K562 (cell line): ENCODE measurements around the gene ZDHHC14. TPM values are rescaled to one million over a fixed set of nuclear protein-coding genes. Genes with fewer than 3 reads are reported as not detected.

Source experiments
- ATAC-seq: fragments of 200-7000 bp; cut with Tn5 transposase; 3 replicates; pipeline ENCODE4 v1.9.1; 2020; ENCODE audit warnings: moderate library complexity
- BruUV-seq: library from RNA; stranded (reverse); fragments of 400-500 nt; replicated peaks from 2 replicates; lab custom pipeline; 2021; lab: Mats Ljungman, UMichigan
- CTCF ChIA-PET: fragments of 300-600 bp; formaldehyde crosslinking; extraction: SDS; loops from one replicate; lab custom pipeline; 2021; ENCODE audit warnings: low intra/inter-chr PET ratio; lab: Yijun Ruan, JAX
- POLR2A ChIA-PET: fragments of 300-600, 350-650 bp; sonication (Branson Sonifier 250); formaldehyde crosslinking; extraction: SDS; loops from one replicate; lab custom pipeline; 2021; ENCODE audit warnings: antibody characterized with exemption, inconsistent platforms; lab: Yijun Ruan, JAX
- DNase-seq, 4 experiments: peaks; one replicate each; pipeline versions ENCODE4 v3.0.0 to v3.0.0-alpha.2; 2011 to 2018; ENCODE audit warnings: low spot score in 3 of 4, mixed read lengths in 3 of 4; ENCODE audit errors: extremely low read depth in 1 of 4
- FAIRE-seq: peaks from 2 replicates; lab custom pipeline; 2011; peaks lifted over from hg19 to GRCh38; lab: Jason Lieb, UNC
- H2AFZ ChIP-seq: 2 replicates; pipeline ENCODE4 v1.6.0; 2011; ENCODE audit warnings: low read depth, low read length, control low read depth, inconsistent platforms
- H3K27ac ChIP-seq: fragments of 200-600 bp; 3 replicates; pipeline ENCODE4 v1.8.0; 2011; ENCODE audit warnings: low read depth, mild to moderate bottlenecking, control low read depth, inconsistent platforms, low read length, moderate library complexity, mixed read lengths; ENCODE audit errors: extremely low read depth
- H3K27me3 ChIP-seq, 2 experiments: fragments of 300-600 bp in 1 of 2; 2 replicates in 1 of 2; 3 replicates in 1 of 2; pipeline versions ENCODE4 v1.6.0 to v1.8.0; 2011; ENCODE audit warnings: inconsistent platforms in 2 of 2, low read length in 2 of 2, mild to moderate bottlenecking in 1 of 2, mixed read lengths in 1 of 2, moderate library complexity in 1 of 2; ENCODE audit not compliant: control insufficient read depth in 2 of 2, insufficient read depth in 2 of 2
- H3K36me3 ChIP-seq: fragments of 300-600 bp; 3 replicates; pipeline ENCODE4 v1.8.0; 2011; ENCODE audit warnings: mild to moderate bottlenecking, low read length, inconsistent platforms; ENCODE audit not compliant: control insufficient read depth, insufficient read depth
- H3K4me1 ChIP-seq, 2 experiments: fragments of 200-600 bp in 1 of 2; replicated peaks in 1 of 2; 2 replicates in 1 of 2; 3 replicates in 1 of 2; pipeline versions ENCODE4 v1.5.1 to v1.8.0; 2011; ENCODE audit warnings: inconsistent platforms in 2 of 2, low read length in 2 of 2, mild to moderate bottlenecking in 1 of 2, mixed read lengths in 1 of 2, moderate library complexity in 1 of 2; ENCODE audit not compliant: control insufficient read depth in 2 of 2, insufficient read depth in 2 of 2
- H3K4me2 ChIP-seq: 2 replicates; pipeline ENCODE4 v1.6.1; 2011; ENCODE audit warnings: low read length, control low read depth, inconsistent platforms, mixed read lengths; ENCODE audit not compliant: insufficient read depth
- H3K4me3 ChIP-seq: fragments of 200-600 bp; sonication (generic), shearing (Covaris generic); 2 replicates; pipeline ENCODE4 v1.5.1; 2016; ENCODE audit warnings: control low read depth, inconsistent platforms
- H3K79me2 ChIP-seq: fragments of 200-600 bp; 3 replicates; pipeline ENCODE4 v1.8.0; 2011; ENCODE audit warnings: low read length, inconsistent platforms; ENCODE audit not compliant: control insufficient read depth, insufficient read depth
- H3K9ac ChIP-seq, 2 experiments: 2 replicates each; pipeline versions ENCODE4 v1.6.0 to v1.6.1; 2011; ENCODE audit warnings: low read depth in 2 of 2, low read length in 2 of 2, control low read depth in 1 of 2, inconsistent platforms in 1 of 2, mild to moderate bottlenecking in 1 of 2, mixed read lengths in 1 of 2; ENCODE audit not compliant: insufficient read depth in 1 of 2
- H3K9me1 ChIP-seq: one replicate; pipeline ENCODE4 v1.6.0; 2011; ENCODE audit warnings: inconsistent platforms, mild to moderate bottlenecking, low read length, moderate library complexity; ENCODE audit not compliant: control insufficient read depth, insufficient read depth
- H3K9me3 ChIP-seq: replicated peaks from 2 replicates; pipeline ENCODE4 v1.5.1; 2011; ENCODE audit warnings: low read depth, low read length, inconsistent platforms; ENCODE audit not compliant: control insufficient read depth, insufficient read depth
- H4K20me1 ChIP-seq: replicated peaks from 2 replicates; pipeline ENCODE4 v1.6.1; 2011; ENCODE audit warnings: low read length, inconsistent platforms, mixed read lengths; ENCODE audit not compliant: control insufficient read depth, insufficient read depth
- CBX1 ChIP-seq: sonication (generic); IDR thresholded peaks from 2 replicates; pipeline ENCODE4 v1.6.1; 2016; ENCODE audit warnings: antibody characterized with exemption, low read depth, mild to moderate bottlenecking
- CEBPZ ChIP-seq: fragments of 150-350 bp; IDR thresholded peaks from 2 replicates; pipeline ENCODE4 v1.6.1; 2014; ENCODE audit warnings: low read depth, mild to moderate bottlenecking, low read length, borderline replicate concordance
- FOS ChIP-seq: IDR thresholded peaks from 3 replicates; pipeline ENCODE4 v1.6.1; 2011; ENCODE audit not compliant: insufficient read length; ENCODE audit errors: extremely low read depth
- HDAC6 ChIP-seq: IDR thresholded peaks from 2 replicates; pipeline ENCODE4 v1.6.1; 2012; ENCODE audit warnings: low read depth, mild to moderate bottlenecking, control low read depth, inconsistent platforms, low read length, moderate library complexity
- PKNOX1 ChIP-seq: fragments of 450-650 bp; IDR thresholded peaks from 2 replicates; pipeline ENCODE4 v1.6.1; 2016
- SPI1 ChIP-seq: IDR thresholded peaks from 2 replicates; pipeline ENCODE4 v1.6.1; 2011; ENCODE audit warnings: low read depth, low read length, control low read depth, borderline replicate concordance
- SRSF1 ChIP-seq: fragments of 200-400 bp; formaldehyde crosslinking; IDR thresholded peaks from 2 replicates; pipeline ENCODE4 v1.6.1; 2017; ENCODE audit warnings: mild to moderate bottlenecking, low read depth, low read length, moderate library complexity
- YBX1 ChIP-seq: fragments of 450-650 bp; IDR thresholded peaks from 2 replicates; pipeline ENCODE4 v1.7.1; 2016; ENCODE audit warnings: mild to moderate bottlenecking
- WGBS: fragments of 100-300 bp; shearing (Covaris generic); methylation state at CpG from one replicate; pipeline ENCODE4 v1.1.6; 2016; ENCODE audit warnings: low coverage, mixed read lengths; ENCODE audit not compliant: insufficient coverage; ENCODE audit errors: missing lambda C conversion rate; 5-methylcytosine and 5-hydroxymethylcytosine counted together
- in situ Hi-C: fragments of 300-500 bp; cut with MboI; formaldehyde crosslinking; loops from 4 replicates; pipeline ENCODE4 v1.15.0; 2018; ENCODE audit warnings: inconsistent platforms, mixed read lengths
- intact Hi-C: fragments of 100-400 bp; cut with micrococcal nuclease; formaldehyde crosslinking; loops from 2 replicates; pipeline ENCODE4 v1.14.2; 2022
- polyA plus RNA-seq, 8 experiments: library from polyadenylated mRNA; depleted of rRNA in 4 of 8; stranded (reverse) in 5 of 8; unstranded in 3 of 8; fragments of >200 nt; fragmentation: Nextera tagmentation in 2 of 8; fragmentation: Illumina TruSeq in 1 of 8; extraction: Ambion mirVana in 2 of 8; extraction: Trizol in 1 of 8; gene quantifications; 2 replicates each; pipeline versions ENCODE4 v1.2.1 to v1.2.3, GENCODE V29; 2011 to 2014; ENCODE audit warnings: inconsistent platforms in 1 of 8, missing spikeins in 1 of 8
- total RNA-seq, 7 experiments: library from RNA; depleted of rRNA in 6 of 7; stranded (reverse); fragments of >200 nt in 6 of 7; fragmentation: Illumina TruSeq in 2 of 7; extraction: Trizol in 2 of 7; gene quantifications; 2 replicates each; pipeline versions ENCODE4 v1.2.1 to v1.2.3, GENCODE V29; 2011 to 2021; ENCODE audit warnings: low replicate concordance in 1 of 7
- TF ChIP-seq, protein P1 (sequence below): fragments of 250-450 bp; sonication (Bioruptor Pico); IDR thresholded peaks from 2 replicates; pipeline ENCODE4 v1.5.0; 2020; ENCODE audit warnings: mild to moderate bottlenecking, borderline replicate concordance

ZDHHC14 gene
- total and polyA plus RNA-seq, 9 of the 15 experiments (the other 6 are each of a cell fraction or from before 2014, with no cell fraction given), result 0.92 to 23.1 (median 13.8) TPM

DNA sequence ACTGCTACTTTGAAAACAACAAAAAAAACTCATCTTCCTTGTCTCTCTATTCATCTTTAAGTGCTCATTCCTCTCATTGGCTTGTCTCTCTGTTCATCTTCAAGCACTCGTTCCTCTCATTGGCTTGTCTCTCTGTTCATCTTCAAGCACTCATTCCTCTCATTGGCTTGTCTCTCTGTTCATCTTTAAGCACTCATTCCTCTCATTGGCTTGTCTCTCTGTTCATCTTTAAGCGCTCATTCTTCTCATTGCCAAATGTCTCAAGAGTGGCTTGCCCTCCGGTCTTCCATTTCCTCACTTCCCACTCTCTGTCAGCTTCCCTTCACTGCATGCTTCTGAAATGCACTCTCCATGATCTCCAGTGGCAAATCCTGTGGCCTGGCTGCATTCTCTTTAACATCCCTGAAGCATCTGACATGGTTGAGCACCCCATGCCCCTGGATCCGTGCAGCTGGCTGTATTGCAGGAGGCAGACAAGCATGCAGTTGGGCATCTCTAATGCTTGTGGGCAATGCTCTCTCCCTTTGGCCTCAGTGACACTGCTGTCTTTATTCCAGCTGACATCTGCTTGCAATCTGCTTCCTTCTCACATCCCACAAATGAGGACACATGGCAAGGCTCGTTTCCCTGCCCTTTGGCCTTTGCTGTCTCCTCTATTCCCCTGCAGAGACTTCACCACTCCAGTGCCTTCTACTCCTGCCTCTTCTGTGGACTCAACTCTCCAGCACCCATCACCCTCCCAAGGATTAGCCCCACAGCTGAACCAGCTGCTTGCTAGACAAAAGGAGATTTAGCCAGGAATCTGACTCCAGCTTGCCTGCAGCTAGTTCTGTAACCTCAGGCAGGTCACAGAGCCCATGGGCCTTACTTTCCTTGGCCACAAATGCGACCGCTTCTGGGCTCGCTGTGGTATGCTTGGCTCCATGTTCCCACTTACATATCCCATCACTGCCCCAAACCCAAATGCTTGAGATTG lies 298.9 kb downstream of the ZDHHC14 start:
- peaks cover 0 to 6% of the 10 kb centered on the region in 2 experiments; a peak in 2 of 5 replicates for H3K4me1 ChIP-seq
- TF ChIP-seq HDAC6 (no peak), FOS (peak; percentile 70), CBX1 (no peak), PKNOX1 (peak; percentile 93), SRSF1 (no peak), SPI1 (no peak), CEBPZ (peak; percentile 45; the same call in 1 of the 2 replicates), YBX1 (no peak)
- TF ChIP-seq, protein P1, sequence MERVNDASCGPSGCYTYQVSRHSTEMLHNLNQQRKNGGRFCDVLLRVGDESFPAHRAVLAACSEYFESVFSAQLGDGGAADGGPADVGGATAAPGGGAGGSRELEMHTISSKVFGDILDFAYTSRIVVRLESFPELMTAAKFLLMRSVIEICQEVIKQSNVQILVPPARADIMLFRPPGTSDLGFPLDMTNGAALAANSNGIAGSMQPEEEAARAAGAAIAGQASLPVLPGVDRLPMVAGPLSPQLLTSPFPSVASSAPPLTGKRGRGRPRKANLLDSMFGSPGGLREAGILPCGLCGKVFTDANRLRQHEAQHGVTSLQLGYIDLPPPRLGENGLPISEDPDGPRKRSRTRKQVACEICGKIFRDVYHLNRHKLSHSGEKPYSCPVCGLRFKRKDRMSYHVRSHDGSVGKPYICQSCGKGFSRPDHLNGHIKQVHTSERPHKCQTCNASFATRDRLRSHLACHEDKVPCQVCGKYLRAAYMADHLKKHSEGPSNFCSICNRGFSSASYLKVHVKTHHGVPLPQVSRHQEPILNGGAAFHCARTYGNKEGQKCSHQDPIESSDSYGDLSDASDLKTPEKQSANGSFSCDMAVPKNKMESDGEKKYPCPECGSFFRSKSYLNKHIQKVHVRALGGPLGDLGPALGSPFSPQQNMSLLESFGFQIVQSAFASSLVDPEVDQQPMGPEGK (CRISPR knock-in tag), result no peak

More for the DNA sequence above, 298.9 kb downstream of the ZDHHC14 start:
- Histone ChIP-seq H3K9ac (no peak overlapping the region; a peak in 1 of 4 replicates), H4K20me1 (0 out of 2 replicates have a peak, but pooled peaks cover 6% of the 10 kb centered on the region), H3K4me2 (no peak overlapping the region), H3K79me2 (no peaks in the 10 kb centered on the region), H2AFZ (no peak overlapping the region), H3K4me3 (no peak overlapping the region), H3K27me3 (no peaks in the 10 kb centered on the region), H3K9me3 (no peaks in the 10 kb centered on the region), H3K27ac (no peak overlapping the region), H3K9me1 (no peaks in the 10 kb centered on the region), H3K36me3 (no peaks in the 10 kb centered on the region)
- in situ Hi-C loops, result no loop called here
- DNase-seq, result no peak
- ATAC-seq, result no peak
- no TSS peak for BruUV-seq
- FAIRE-seq, result no peak
- ChIA-PET CTCF (no interaction called here), POLR2A (interaction anchor here (0.6 to 0.8 kb wide), 4 partner anchors 9 to 82 kb away, joined by 3 to 5 read pairs (median 3); no protein-coding TSS in a partner anchor)
- intact Hi-C loops, result loop anchor here (5.0 kb wide), 1 partner anchor 267 kb away; no protein-coding TSS in a partner anchor
- WGBS, result 54% methylated on average over 8 of the region's 8 CpGs
